ENCODE measurements around the gene CHRM1.

DNA sequence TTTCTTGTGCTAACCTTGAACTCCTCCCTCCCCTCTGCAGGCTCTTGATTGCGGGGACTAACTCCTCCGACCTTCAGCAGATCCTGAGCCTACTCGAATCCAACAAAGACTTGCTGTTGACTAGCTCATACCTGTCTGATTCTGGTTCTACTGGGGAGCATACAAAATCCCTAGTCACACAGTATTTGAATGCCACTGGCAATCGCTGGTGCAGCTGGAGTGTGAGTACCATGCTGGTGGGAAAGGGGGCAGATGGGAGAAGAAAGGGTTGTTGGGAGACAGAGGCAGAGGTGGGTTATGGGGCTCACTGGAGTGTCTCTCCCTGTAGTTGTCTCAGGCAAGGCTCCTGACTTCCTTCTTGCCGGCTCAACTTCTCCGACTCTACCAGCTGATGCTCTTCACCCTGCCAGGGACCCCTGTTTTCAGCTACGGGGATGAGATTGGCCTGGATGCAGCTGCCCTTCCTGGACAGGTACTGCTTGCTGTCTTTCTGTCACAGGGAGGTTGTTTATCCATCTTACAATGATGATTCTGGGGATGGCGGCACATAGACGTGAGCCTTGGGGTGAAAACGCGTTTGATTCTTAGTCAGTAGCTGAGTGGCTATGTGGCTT lies 35.9 kb downstream of the CHRM1 start:
- TF ChIP-seq, protein P1, sequence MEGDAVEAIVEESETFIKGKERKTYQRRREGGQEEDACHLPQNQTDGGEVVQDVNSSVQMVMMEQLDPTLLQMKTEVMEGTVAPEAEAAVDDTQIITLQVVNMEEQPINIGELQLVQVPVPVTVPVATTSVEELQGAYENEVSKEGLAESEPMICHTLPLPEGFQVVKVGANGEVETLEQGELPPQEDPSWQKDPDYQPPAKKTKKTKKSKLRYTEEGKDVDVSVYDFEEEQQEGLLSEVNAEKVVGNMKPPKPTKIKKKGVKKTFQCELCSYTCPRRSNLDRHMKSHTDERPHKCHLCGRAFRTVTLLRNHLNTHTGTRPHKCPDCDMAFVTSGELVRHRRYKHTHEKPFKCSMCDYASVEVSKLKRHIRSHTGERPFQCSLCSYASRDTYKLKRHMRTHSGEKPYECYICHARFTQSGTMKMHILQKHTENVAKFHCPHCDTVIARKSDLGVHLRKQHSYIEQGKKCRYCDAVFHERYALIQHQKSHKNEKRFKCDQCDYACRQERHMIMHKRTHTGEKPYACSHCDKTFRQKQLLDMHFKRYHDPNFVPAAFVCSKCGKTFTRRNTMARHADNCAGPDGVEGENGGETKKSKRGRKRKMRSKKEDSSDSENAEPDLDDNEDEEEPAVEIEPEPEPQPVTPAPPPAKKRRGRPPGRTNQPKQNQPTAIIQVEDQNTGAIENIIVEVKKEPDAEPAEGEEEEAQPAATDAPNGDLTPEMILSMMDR (IDR thresholded peaks at IDR 0.05) = no peak
- TF ChIP-seq, protein P2, sequence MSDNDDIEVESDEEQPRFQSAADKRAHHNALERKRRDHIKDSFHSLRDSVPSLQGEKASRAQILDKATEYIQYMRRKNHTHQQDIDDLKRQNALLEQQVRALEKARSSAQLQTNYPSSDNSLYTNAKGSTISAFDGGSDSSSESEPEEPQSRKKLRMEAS (IDR thresholded peaks at IDR 0.05) = no peak
- TF ChIP-seq, protein P3, sequence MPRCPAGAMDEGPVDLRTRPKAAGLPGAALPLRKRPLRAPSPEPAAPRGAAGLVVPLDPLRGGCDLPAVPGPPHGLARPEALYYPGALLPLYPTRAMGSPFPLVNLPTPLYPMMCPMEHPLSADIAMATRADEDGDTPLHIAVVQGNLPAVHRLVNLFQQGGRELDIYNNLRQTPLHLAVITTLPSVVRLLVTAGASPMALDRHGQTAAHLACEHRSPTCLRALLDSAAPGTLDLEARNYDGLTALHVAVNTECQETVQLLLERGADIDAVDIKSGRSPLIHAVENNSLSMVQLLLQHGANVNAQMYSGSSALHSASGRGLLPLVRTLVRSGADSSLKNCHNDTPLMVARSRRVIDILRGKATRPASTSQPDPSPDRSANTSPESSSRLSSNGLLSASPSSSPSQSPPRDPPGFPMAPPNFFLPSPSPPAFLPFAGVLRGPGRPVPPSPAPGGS (IDR thresholded peaks at IDR 0.05) = no peak
- TF ChIP-seq POLR2A (IDR thresholded peaks at IDR 0.05; ENCODE audit: low read length) (no peak), RARB (CRISPR knock-in tag; IDR thresholded peaks at IDR 0.05) (no peak)
- TF ChIP-seq, protein P4, sequence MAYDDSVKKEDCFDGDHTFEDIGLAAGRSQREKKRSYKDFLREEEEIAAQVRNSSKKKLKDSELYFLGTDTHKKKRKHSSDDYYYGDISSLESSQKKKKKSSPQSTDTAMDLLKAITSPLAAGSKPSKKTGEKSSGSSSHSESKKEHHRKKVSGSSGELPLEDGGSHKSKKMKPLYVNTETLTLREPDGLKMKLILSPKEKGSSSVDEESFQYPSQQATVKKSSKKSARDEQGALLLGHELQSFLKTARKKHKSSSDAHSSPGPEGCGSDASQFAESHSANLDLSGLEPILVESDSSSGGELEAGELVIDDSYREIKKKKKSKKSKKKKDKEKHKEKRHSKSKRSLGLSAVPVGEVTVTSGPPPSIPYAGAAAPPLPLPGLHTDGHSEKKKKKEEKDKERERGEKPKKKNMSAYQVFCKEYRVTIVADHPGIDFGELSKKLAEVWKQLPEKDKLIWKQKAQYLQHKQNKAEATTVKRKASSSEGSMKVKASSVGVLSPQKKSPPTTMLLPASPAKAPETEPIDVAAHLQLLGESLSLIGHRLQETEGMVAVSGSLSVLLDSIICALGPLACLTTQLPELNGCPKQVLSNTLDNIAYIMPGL (CRISPR knock-in tag; IDR thresholded peaks at IDR 0.05; ENCODE audit: borderline replicate concordance) = no peak
- TF ChIP-seq, protein P5, sequence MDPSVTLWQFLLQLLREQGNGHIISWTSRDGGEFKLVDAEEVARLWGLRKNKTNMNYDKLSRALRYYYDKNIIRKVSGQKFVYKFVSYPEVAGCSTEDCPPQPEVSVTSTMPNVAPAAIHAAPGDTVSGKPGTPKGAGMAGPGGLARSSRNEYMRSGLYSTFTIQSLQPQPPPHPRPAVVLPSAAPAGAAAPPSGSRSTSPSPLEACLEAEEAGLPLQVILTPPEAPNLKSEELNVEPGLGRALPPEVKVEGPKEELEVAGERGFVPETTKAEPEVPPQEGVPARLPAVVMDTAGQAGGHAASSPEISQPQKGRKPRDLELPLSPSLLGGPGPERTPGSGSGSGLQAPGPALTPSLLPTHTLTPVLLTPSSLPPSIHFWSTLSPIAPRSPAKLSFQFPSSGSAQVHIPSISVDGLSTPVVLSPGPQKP (IDR thresholded peaks at IDR 0.05; ENCODE audit: low read depth, low read length) = no peak
- TF ChIP-seq, protein P6, sequence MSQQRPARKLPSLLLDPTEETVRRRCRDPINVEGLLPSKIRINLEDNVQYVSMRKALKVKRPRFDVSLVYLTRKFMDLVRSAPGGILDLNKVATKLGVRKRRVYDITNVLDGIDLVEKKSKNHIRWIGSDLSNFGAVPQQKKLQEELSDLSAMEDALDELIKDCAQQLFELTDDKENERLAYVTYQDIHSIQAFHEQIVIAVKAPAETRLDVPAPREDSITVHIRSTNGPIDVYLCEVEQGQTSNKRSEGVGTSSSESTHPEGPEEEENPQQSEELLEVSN (IDR thresholded peaks at IDR 0.05; ENCODE audit: borderline replicate concordance, low read depth) = no peak
